Type B pancreatic cell (in vitro differentiated cells): ENCODE data around the gene ANK2. TPM values are rescaled to one million over a fixed set of nuclear protein-coding genes. Genes with fewer than 3 reads are reported as not detected.

Source experiments
- DNase-seq: peaks from one replicate; pipeline ENCODE4 v3.0.0; 2021; ENCODE audit warnings: mixed read lengths; ENCODE audit not compliant: unreplicated experiment; ENCODE audit errors: extremely low spot score
- H3K27ac Mint-ChIP-seq: 2 replicates; pipeline ENCODE4 v1.8.0; 2021; ENCODE audit warnings: mild to moderate bottlenecking, mixed read lengths
- H3K27me3 Mint-ChIP-seq: 2 replicates; pipeline ENCODE4 v1.8.0; 2021; ENCODE audit warnings: mixed read lengths
- H3K36me3 Mint-ChIP-seq: 2 replicates; pipeline ENCODE4 v1.8.0; 2021; ENCODE audit warnings: mixed read lengths
- H3K4me1 Mint-ChIP-seq: one replicate; pipeline ENCODE4 v1.8.0; 2021; ENCODE audit warnings: mixed read lengths; ENCODE audit not compliant: unreplicated experiment
- H3K4me3 Mint-ChIP-seq: 2 replicates; pipeline ENCODE4 v1.8.0; 2021; ENCODE audit warnings: mild to moderate bottlenecking, mixed read lengths
- H3K9me3 Mint-ChIP-seq: 2 replicates; pipeline ENCODE4 v1.8.0; 2021; ENCODE audit warnings: mixed read lengths
- CTCF ChIP-seq: fragments of 200-600 bp; sonication (generic); conservative IDR thresholded peaks from 2 replicates; pipeline ENCODE4 v1.5.0; 2021; ENCODE audit warnings: antibody characterized with exemption, mild to moderate bottlenecking
- microRNA-seq: library from miRNA; unstranded; fragments of <30 nt; microRNA quantifications from one replicate; pipeline ENCODE4, GENCODE V29; 2020
- total RNA-seq: library from RNA; stranded (reverse); gene quantifications from 2 replicates; pipeline ENCODE4 v1.2.1, GENCODE V29; 2021; ENCODE audit warnings: low replicate concordance

Gene ANK2
- total RNA-seq, 1 donor from 2014 or later: 27.7 TPM

GRCh38 chr4:113411496-113411938, 362.1 kb downstream of the ANK2 start:
- Mint-ChIP-seq H3K4me1 (no peaks in the 10 kb centered on the region), H3K27ac (no peak overlapping the region), H3K36me3 (no peaks in the 10 kb centered on the region), H3K9me3 (no peaks in the 10 kb centered on the region), H3K4me3 (no peak overlapping the region), H3K27me3 (no peaks in the 10 kb centered on the region)
- no peak for DNase-seq
- TF ChIP-seq CTCF: no peak

- no peaks in the 10 kb centered on the region for H3K36me3 Mint-ChIP-seq
- H3K4me1 Mint-ChIP-seq: no peaks in the 10 kb centered on the region
- no peaks in the 10 kb centered on the region for H3K9me3 Mint-ChIP-seq
- H3K27ac Mint-ChIP-seq: no peak overlapping the region
- TF ChIP-seq CTCF: no peak
- DNase-seq: no peak
- H3K27me3 Mint-ChIP-seq: no peaks in the 10 kb centered on the region
- H3K4me3 Mint-ChIP-seq: no peak overlapping the region
These were observed 370.2 kb downstream of the ANK2 start for GRCh38 chr4:113419631-113420030.

GRCh38 chr4:113420938-113421337, 371.5 kb downstream of the ANK2 start:
- DNase-seq: no peak
- H3K36me3 Mint-ChIP-seq: no peaks in the 10 kb centered on the region
- TF ChIP-seq CTCF: no peak
- H3K9me3 Mint-ChIP-seq: no peaks in the 10 kb centered on the region
- H3K4me3 Mint-ChIP-seq: no peak overlapping the region
- H3K27ac Mint-ChIP-seq: no peak overlapping the region
- H3K27me3 Mint-ChIP-seq: no peaks in the 10 kb centered on the region
- H3K4me1 Mint-ChIP-seq: no peaks in the 10 kb centered on the region

- no peak for TF ChIP-seq CTCF
- H3K27ac Mint-ChIP-seq: no peak overlapping the region
- H3K27me3 Mint-ChIP-seq: no peaks in the 10 kb centered on the region
- H3K4me3 Mint-ChIP-seq: no peak overlapping the region
- no peaks in the 10 kb centered on the region for H3K36me3 Mint-ChIP-seq
- H3K4me1 Mint-ChIP-seq: no peaks in the 10 kb centered on the region
- H3K9me3 Mint-ChIP-seq: no peaks in the 10 kb centered on the region
- no peak for DNase-seq
These were observed 374.2 kb downstream of the ANK2 start for GRCh38 chr4:113423631-113424030.

- Mint-ChIP-seq H3K27ac (no peak overlapping the region), H3K4me3 (no peak overlapping the region), H3K36me3 (no peaks in the 10 kb centered on the region), H3K27me3 (no peaks in the 10 kb centered on the region), H3K4me1 (peaks cover 9% of the 10 kb centered on the region), H3K9me3 (peaks cover 14% of the 10 kb centered on the region)
- no peak for TF ChIP-seq CTCF
- no peak for DNase-seq
These were observed 383.7 kb downstream of the ANK2 start for GRCh38 chr4:113433116-113433515.

Small RNAs within 50 kb of the gene (microRNA-seq; reads per million reads assigned to microRNA genes)
- gene MIR1243 (not detected), gene MIR8082 (not detected)
